Activated gamma-delta T cell (primary cell): Measurements from ENCODE around the gene ZIC3.
"Not testable (repeated sequence)": the region's sequence is repeated elsewhere in the genome, so short reads cannot be mapped to it uniquely, and the experiment has no call there.

Experiments used
- DNase-seq: peaks from one replicate; lab custom pipeline; 2025; lab: John Stamatoyannopoulos, UW
- total RNA-seq, 2 donors: gene quantifications; one replicate each; lab custom pipeline; 2026; lab: John Stamatoyannopoulos, UW

The ZIC3 gene
- total RNA-seq, result 0 reads per million in 2 donors

DNA sequence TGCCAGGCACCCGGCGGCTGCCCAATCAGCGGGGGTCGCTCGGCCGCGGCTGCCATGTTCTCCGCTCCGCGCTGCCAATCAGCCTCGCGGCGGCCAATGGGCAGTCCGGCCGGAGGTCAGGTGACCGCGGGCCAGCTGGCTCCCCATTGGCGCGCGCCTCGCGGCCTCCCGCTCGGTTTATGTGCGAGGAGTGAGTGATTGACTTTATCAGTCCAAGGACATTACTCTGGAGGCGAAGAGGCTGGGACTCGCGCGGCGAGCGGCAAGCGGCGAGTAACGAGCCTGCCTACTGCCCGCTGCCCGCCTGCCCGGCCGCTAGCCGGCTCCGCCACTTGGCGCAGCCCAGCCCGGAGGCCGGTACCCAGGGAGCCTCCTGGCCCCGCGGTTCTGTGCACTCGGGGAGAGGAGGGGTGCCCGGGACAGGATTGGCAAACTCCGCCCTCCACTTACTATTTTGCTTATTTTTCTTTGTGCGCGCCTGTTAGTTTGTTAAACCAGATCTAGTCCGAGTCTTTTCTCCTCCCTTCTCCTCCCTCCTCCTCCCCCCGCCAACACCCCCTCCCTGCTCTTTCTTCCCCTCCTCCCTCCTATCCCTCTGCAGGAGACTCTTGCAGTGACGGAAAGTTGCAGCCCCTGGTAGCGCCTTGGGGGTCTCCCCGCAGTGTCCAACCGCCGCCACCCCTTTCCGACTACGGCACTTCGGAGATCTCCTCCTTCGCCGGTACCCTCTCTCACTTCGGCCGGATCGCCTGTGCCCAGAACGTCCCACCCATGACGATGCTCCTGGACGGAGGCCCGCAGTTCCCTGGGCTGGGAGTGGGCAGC is at the start of gene ZIC3:
TSS of gene ZIC3 (plus strand) at position 207 of the 825 bp plus-strand sequence. CDS start at position 772, 565 bp downstream.
- DNase-seq, result no peak

DNA sequence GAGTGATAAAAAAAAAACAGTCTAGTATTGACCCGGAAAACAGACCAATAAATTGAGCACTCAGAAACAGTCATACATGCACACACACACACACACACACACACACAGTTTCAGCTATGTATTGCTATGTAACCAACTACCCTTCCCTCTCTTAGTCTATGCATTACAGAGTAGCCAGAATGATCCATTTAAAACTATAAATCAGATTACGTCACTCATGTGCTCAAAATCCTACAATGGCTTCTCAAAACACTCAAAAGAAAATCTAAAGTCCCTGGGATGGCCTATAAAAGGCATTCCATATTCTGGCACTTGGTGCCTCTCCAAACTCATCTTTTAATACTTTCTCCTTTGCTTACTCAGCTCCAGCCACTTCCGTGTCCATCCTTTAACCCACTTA is 46.5 kb upstream of the ZIC3 start:
- DNase-seq, result no peak

DNA sequence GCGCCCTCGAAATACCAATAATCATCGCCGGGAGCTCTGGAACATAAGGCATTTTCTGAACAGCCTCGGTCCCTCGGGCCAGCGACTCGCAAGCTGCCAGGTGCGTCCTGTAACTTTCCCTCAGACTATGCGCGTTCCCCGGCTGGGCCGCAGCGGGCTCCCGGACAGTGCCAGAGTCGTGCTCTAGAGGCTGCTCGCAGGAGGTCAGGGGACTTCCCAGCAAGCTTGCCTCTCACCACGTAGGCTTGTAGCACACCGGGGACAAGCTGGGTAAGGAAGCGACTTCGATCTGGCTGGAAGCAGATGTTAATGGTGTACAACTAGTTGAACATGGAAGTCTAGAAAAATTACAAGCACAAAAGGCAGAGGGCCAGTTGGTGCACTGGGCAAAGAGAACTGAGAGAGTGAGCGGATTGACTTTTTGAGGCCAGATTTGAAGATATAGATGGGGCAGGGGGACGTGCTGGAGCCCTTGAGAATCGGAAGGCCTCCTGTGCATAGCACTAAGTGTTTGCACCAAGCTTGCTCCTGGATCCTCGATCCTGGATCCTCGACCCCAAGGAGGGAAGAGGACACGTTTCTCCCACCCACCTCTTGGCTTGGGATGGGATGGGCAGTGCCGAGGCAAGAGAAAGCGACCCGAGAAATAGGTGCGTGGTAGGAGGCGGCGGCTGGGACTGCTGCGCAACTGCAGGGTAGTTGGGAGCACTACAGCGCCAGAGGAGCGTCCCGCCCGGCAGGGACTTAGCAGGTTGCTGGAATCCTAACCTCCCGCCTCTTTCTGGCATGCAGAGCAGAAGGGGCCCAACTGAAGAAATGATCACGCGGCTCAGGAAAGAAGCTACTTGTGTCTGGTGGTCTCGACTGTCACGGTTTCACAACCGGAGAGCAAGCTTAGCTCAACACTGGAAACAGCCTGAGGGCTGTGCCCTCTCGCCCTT is 19.9 kb upstream of the ZIC3 start:
- DNase-seq, result no peak

DNA sequence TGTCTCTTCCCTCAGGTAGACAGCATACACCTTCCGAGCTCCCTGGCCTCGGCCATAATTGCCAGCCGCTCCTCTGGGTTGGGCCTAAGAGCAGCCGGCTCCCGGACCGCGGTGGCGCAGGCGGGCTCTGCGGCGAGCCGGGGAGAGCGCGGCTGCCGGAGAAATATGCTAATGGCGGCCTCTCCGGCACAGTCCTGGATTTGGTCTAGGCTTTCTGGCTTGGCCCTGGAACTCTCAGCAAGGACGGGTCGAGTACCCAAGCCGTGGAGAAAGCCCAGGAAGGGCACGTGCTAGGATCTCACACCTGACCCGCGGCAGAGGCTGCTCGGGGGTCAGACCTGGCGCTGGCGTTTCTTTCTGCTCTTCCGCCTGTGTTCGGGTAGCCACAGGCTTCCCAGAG is 18.6 kb upstream of the ZIC3 start:
- no peak for DNase-seq

DNA sequence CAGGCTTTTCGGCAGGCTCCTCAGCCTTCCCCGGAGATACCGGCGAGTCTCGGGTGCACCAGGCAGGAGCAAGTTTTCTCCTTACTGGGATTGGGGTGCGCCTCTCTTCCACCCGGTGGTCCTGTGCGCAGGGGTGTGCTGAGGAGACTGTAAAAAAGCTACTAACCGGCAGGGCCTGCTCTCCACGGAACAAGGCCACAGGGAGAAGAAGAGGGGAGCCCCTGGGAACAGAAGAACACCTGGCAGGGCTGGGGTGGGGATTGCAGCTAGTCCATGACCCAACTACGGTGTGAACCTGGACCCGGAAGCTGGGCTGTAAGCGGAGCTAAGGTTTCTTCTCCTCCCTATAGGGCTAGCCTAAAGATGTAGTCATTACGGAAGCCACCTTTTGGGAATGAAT is 17.7 kb upstream of the ZIC3 start:
- no peak for DNase-seq

DNA sequence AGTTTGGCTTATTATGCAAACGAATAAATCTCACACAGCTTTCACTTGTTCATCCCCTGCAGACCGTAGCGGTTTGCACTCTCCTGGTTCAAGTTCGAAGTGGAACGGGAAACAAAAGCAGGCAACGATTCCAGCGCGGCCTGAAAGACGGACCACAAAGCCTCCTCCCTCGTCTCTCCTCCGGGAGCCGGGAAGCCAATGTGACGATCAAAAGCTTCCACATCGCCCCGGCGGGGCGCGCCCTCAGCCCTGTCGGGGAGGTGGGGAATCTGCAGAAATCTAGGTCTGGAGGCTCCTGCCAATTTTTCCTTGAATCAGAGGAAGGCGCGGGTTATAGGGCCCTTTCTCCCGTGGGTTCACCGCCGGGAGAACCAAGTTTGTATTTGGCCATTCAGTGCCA is 16.9 kb upstream of the ZIC3 start:
- no peak for DNase-seq

DNA sequence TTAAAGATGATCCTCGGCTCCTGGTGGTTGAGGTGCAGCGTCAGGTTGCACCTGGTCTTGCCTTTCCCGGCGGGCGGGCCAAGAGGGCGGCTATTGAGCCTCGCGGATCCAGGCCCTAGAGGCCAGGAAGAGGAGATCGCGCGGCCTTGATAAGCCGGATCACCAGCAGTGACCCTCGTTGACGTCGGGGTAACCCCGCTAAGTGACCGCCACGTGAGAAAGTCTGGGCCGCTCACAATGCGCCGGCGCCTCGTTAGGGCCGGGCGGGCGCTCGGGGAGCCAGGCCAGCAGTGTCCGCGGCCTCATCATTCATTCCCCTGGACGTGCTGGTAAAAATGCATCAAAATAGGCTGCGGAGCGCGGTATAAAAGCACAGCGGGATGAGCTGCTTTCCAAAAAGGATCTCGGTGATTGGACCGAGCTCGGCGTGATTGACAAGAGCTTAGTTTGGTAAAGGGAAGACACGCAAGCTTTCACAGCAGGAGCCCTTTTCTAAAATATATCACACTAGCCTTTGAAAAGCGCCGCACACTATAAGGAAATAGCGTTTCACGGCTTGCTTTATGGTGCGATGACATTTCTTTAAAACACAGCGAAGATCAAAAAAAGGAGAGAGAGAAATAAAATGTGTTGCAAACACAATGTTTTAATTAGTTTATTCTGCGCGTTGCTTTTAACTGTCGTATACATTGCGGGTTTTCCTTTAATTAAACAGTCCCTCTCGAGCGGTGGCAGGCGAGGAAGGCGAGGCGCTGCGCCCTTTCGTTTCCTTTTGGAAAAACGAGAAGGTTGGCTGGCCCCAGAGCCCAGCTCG is 15.9 kb upstream of the ZIC3 start:
- no peak for DNase-seq

DNA sequence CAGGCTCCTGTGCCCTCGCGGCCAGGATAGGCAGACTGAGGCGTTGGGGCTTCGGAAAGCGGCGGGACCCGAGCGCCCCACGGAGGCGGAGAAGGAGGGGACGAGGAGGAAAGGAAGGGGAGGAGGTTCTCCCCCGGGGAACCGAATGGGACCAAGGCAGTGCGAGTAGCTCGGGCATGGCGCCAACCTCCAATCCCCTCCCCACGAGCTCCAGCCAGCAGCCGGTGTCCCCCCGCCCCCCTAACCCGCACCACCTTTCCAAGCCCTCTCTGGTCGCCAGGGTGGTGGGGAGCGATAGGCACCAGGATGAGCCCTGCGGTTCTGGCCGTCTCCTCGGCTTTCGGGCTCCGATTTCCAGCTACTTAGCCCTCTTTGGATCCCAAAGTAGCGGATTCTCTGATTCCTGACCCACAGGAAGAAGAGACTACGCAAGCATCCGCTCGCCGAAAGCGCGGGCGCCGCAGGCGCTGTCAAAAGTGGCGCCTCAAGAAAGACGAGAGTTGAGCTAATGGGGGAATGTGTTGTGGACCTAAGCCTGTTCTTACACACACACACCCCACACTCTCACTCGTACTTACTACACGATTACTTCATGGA is 15.2 kb upstream of the ZIC3 start:
- DNase-seq, result no peak

DNA sequence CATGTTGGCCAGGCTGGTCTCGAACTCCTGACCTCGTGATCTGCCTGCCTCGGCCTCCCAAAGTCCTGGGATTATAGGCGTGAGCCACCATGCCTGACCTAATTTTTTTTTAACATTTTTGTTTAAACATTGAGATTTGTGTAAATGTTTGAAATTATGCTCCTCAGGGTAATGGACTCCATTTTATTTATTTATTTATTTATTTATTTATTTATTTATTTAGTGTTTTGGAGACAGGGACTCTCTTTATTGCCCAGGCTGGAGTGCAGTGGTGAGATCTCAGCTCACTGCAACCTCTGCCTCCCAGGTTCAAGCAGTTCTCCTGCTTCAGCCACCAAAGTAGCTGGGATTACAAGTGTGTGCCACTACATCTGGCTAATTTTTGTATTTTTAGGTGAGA is 13.8 kb upstream of the ZIC3 start:
- not testable (repeated sequence) for DNase-seq

DNA sequence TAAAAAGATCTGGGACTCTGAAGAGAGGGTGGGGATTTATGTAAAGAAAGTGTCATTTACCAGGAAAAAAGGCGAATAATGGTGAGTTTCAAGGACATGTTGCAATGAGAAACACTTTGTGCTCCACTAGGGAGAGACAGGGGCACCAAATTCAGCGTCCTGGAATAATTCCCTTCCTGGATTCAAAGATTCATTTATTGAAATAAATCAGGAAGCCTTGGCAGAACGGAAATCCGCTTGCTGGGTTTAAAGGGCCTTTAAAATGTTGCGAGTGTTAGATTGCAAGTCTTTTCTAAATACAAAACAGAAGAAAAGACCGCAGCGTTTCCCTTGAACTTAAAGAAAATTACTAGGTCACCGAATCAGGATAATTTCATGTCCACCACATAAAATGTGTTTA is 3.8 kb upstream of the ZIC3 start:
- DNase-seq, result no peak

DNA sequence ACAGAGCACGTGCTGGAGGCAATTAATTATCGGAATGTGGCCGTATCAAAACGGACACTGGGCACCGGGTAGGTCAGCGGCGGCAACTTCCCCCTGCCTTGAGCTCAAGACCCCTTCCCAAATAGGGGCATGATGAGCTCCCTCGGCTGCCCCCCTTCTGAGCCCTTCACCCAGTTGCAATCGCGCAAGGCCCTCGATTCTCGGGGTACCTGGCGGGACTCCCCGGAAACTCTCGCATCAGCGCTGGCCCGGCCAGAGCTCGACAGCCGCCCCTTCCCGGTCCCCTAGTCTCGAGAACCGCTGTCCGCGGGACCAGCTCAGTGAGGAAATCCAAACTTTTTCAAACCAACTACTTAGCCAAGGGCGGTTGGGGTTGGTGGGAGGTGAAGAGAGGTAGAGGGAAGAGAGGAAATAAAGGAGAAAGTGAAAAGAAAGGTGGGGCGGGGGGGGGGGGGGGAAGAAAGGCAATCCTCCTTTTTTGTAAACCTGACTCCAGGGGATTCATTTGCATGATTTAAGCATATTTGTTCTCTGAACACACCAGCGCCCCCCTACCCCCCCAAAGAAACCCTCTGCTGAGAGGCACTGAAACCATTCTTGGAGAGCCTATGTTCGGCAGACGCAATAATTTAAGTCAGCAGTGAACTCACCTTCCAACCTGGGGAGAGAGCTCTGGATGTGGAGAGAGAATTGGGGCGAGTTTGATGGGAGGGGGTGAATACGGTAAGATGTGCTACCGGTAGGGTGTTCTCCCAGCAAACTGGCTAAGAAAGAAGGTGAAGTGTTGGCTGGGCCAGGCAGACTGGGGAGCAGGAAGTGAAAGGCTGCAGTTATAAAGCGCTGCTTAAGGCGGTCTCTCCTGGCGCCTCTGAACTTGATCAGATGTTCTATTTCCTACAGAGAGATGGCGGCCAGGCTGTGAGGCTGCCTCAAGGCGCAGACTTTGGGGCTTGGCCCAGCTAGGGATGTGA is 2.0 kb upstream of the ZIC3 start:
- no peak for DNase-seq

DNA sequence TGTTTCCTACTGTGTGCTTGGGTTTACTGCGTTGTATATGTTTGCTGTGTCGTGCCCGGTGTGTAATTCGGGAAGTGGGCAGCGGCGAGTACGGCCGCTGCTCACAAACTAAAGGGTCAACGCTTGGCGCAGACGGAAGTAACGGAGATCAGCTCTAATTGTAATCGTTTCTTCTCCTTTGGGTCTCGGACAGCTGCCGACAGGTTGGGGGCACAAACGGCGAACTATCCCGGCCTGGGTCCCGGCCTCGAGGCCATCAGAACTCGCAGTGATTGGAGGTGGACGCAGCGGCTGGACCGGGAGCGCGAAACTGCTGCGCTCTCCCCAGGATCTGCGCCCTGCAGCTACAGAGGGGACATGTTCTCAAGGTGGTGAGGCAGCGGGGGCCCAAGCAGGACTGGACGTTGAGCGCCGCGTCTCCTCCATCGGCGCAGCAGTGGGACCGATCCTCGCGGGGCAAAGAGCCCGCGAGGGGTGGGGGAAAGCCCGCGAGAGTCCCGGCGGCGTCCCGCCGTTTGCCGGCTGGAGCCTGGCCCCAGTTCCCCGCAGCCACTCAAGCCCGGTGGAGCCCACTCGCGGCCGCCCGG is 516 bp upstream of the ZIC3 start:
- DNase-seq, result no peak

DNA sequence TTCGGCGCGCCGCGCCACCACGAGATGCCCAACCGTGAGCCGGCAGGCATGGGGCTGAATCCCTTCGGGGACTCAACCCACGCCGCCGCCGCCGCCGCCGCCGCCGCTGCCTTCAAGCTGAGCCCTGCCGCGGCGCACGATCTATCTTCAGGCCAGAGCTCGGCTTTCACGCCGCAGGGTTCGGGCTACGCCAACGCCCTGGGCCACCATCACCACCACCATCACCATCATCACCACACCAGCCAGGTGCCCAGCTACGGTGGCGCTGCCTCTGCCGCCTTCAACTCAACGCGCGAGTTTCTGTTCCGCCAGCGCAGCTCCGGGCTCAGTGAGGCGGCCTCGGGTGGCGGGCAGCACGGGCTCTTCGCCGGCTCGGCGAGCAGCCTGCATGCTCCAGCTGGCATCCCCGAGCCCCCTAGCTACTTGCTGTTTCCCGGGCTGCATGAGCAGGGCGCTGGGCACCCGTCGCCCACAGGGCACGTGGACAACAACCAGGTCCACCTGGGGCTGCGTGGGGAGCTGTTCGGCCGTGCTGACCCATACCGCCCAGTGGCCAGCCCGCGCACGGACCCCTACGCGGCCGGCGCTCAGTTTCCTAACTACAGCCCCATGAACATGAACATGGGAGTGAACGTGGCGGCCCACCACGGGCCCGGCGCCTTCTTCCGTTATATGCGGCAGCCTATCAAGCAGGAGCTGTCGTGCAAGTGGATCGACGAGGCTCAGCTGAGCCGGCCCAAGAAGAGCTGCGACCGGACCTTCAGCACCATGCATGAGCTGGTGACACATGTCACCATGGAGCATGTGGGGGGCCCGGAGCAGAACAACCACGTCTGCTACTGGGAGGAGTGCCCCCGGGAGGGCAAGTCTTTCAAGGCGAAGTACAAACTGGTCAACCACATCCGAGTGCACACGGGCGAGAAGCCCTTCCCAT is 1.1 kb downstream of the ZIC3 start:
- DNase-seq, result no peak

DNA sequence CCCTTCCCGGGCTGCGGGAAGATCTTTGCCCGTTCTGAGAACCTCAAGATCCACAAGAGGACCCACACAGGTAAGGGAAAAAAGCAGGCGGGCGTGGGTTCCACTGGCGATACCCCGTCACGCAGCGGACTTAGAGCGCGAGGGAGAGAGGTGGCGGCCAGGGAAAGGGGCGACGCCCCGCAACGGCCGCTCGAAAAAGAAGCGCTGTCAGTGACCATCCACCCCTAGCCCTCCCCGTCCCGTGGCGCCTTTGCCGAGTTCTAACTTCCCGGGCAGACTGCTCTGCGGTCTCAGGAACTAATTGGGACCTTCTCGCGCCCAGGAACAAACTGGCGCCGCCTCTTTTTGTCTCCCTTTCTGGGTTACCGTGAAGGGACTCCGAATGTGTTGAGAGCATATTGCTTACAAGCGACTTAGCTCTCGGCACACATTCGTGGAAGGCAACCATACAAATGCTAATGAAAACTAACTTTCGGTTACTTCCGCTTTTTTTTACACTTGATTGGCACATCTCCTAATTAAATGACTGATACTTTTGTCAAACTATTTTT is 1.8 kb downstream of the ZIC3 start:
- DNase-seq, result no peak

DNA sequence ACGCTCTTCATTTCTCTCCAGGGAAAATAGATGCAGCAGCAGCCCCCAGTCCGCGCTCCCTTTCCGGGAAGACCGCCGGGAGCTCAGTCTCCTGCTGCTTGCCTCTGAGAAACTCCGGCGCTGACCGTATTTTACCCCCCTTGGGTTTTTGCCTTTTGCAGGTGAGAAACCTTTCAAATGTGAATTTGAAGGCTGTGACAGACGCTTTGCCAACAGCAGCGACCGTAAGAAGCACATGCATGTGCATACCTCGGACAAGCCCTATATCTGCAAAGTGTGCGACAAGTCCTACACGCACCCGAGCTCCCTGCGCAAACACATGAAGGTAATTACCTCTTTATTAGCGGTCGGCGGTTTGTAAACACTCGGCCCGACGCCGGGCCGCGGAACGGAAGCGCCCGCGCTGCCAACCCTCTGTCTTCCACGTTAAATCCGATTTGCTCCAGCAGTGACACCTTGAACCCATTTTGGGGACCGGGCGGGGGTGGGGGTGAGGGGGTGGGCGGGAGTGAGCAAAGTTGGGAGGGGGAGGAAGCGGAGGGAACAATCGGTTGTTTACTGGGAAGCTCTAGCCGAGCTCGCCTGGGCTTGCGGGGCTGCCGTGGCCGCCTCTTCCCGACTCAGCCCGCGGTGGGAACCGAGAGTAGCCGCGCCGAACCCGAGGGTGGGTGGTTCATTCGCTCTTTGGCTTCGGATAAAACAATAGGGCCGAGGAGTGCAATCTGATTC is 3.0 kb downstream of the ZIC3 start:
- DNase-seq, result no peak

DNA sequence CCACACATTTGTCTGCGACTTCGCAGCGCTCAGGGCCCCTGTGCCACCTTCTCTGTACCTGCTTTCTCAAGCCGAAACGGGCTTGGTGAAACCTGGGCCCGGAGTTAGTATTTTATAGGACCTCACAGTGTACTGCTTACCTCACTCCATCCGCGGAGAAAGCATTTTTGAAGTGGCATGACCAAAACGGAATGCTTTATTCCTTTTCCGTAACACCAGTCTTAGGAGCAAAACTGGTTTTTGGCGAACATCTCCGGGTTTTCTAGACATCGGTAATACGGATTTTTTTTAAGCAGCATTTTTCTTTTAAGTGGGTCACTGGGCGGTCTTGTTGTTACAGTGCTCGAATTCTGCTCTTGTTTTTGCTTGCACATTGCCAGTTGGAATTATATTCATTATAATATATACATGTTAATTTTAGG is 3.6 kb downstream of the ZIC3 start:
- DNase-seq, result no peak

DNA sequence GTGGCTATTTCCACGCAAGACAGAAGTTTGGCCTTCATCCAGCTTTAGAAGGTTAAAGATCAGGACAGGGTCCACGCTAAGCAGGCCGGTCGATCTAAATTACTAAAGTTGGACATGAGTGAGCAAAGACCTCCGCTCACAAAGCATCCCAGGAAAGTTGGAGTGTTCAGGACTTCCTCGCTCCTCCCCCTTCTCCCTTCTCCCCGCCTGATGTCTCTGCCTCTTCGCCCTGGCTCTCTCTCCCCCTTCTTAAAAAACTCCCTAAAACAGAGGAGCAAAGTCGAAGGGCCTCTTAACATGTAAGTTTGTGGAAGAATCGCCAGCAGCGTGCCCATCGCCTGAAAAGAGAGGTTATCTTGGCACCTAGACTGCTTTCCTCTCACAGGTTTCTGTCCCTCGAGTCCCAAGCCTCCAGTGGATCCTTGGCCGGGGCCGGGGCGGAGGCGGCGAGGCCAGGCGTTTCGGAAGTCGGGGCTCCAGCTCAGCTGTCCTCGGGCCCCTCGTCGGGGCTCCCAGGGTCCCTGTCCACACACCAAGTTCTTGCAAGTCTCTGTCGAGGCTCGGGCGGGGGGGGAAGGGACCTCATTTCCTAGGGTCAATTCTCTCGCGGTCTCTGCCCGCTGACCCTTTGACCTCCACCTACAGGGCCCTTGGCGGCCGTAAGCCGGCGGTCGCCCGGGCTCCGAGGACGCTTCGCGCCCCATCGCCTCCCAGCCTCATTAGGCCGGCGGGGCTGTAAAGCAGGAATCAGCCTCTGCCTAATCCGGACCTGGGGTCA is 7.6 kb downstream of the ZIC3 start:
- no peak for DNase-seq
